GM19043 (cell line): ENCODE measurements around the gene WDR7.

Experiments
- ATAC-seq: cut with Tn5 transposase; IDR thresholded peaks from one replicate; pipeline ENCODE4 v1.9.1; 2021; ENCODE audit warnings: low read depth; ENCODE audit not compliant: unreplicated experiment

WDR7 gene

DNA sequence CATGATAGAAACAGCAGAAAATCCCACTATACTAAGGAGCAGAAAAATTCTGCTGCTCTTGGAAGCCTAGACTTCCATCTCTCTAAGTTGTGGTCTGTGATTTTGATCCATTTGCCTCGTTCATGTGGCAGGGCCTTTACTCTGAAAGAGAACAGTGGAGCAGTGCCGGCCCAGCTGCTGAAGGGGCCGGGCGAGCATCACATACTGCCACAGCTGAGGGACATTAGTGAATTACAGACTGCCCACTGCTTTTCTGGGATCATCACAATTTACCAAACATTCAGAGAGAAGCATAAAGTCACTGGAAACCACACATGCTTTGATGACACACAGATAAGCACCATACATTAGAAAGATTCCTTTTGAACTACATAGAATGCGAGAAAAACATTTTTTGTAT lies 278.7 kb downstream of the WDR7 start:
- ATAC-seq = no peak

DNA sequence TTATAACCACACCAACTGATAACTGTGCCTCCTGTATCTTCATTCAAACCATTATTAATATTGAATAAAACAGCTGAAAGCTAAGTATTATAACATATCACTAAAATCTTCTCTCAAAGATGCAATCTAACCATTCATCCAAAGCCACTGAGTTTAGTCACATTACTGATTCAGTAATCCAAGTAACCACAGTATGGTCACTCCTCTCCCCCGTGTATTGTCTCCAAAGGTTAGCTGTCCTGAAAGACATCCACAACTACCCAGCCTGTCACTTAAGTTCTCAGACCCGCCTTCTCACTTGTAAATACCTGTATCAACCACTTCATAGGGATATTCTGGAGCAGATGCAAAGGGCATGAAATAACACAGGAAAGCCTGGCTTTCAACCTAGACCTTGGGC lies 282.3 kb downstream of the WDR7 start:
- no peak for ATAC-seq

DNA sequence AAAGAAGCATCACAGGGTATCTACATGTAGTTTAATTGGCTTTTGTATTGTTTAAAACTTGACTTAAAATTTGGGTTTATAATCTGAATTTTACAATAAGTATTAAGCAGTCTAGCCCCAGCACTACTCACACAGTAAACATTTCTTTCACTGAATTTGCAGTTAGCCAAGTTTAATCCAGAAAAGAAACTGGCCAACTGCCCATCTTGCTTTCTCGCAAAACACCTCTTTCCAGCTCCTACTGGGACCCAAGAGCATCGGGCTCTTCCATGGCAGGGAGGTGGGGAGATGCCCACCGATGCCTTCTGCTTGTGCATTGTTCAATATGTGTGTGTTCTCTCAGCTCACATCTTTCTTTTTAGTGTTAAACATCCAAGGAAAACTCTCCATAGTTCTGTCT lies 283.0 kb downstream of the WDR7 start:
- no peak for ATAC-seq

DNA sequence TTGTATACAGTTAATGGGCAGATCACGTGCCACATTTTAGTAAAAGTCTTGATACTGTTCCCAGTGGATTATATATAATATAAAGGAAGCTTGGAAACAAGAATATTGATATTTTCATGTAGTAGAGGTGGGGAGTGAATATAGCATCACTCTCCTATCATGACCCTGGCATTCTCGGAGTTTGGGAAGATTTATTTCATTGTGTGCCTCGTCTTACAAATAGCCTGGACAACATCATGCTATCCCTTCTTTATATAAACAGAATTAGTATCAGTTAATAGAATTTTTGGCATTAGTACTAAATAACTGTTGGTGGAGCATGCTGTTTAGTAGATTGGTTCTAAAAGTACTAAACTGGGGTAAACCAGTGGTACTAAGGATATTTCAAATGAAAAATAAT lies 283.7 kb downstream of the WDR7 start:
- no peak for ATAC-seq

DNA sequence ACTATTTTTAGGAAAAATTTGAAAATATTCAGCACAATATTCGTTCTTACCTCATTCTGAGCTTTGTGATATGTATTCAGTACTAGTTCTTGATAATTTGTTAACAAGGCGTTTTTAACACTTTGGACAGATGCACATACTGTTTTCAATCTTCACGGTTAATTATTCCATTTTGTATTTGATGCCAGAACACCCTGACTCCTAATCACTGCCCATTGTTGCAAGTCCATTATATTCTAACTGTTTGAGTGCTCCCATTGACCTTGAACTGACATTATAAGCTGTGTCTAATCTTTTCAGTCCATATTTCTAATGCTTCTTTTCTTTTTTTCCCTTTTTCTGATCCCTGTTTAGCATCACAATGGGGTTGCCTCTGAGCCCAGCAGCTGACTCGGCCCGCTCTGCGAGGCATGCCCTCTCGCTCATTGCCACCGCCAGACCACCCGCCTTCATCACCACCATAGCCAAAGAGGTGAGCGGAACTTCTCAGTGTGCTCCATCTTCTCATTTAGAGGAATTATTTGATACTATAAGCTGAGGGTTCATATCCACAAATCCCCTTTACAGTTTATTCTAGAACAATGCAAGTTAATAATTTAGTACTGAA lies 284.4 kb downstream of the WDR7 start:
- no peak for ATAC-seq

DNA sequence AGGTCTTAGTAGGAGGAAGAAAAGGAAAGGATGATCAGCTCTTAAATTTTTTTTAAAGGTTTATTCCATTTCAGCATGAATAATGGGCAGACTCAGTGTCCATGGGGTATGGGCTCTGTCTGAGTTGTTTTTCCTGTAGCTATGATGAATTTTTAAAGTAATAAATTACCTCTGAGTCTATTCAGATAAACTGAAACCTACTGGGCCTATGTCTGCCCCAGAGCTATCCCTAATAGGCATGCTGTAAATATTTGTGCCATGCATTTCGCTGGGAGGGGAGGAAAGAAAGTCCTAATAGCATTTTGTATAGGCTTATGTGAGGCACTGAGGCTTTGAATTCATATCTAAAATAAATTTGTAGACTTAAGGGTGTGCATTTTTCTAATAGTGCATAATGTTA lies 285.3 kb downstream of the WDR7 start:
- ATAC-seq = no peak

DNA sequence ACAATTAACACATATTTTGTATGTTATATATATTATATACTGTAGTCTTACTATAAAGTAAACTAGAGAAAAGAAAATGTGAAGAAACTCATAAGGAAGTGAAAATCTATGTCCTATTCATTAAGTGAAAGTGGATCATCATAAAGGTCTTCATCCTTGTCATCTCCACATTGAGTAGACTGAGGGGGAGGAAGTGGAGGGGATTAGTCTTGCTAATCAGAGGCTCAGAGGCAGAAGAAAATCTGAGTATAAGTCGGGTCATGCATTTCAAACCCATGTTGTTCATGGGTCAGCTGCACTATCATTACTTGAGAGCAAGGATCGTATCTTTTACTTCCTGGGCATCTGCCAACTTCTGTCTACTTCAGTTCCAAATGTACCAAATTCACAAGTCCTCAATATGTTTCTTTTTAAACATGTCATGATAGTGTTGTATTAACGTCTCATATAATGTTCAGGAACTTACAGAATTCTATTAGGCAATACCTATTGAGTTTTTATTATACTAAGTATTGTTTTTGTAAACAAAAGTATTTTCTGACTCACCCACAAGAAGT lies 286.8 kb downstream of the WDR7 start:
- no peak for ATAC-seq

DNA sequence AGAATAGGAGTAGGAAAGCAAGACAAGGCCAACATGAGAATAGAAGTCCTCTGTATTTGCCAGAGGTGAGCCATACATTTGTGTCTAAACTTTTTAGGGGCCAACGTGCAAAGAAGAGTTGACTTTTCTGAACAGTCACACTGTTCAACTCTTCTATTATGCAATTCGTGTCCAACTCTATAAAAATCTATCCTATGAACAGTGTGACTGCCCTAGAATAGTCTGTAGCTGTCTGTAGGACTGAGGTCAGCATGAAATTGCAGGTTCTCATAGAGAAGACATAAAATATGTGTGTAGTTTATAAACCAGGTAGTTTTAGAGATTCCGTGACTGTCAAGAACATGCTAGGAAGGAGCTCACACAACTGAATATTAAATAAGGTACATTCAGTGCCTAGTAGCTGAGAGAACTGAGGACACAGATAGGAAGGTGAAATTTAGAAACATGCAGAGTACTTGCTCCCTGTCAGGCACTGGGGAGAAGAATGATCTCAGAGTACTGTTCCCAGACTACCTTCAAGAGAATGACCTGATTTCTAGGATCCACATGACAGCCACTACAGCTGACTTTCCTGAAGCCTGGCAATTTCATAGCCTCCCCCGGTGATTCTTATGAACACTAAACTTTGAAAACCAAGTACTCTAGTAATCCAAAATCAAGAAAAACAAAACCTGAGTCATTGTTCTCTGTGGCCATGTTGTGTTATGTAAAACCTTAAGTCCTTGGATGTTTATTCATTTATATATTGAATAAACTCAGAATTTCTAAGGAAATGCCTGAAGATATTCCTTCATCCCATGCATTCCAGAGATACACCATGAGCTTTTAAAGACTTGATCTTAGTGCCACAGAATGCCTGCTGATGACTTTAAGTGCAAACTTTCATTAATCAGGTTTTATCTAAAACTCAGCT lies 294.3 kb downstream of the WDR7 start:
- no peak for ATAC-seq

DNA sequence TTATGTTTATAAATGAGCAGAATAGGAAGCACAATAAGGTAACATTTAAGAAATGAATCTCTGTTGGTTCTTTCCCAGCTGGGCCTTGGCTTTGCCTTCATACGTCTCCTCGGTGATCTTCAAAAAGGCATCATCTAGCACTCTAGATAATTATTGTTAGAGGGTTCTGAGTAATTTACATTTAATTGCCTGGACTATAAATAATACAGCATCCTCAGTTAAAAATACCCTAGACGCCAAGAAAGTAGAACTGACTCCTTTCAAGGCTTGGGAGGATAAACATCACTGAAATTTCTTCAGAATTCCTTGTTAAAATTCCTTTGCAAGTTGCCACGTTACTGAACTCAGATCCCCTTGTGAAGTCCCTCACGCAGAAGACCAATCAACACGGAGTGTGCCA lies 296.1 kb downstream of the WDR7 start:
- no peak for ATAC-seq

DNA sequence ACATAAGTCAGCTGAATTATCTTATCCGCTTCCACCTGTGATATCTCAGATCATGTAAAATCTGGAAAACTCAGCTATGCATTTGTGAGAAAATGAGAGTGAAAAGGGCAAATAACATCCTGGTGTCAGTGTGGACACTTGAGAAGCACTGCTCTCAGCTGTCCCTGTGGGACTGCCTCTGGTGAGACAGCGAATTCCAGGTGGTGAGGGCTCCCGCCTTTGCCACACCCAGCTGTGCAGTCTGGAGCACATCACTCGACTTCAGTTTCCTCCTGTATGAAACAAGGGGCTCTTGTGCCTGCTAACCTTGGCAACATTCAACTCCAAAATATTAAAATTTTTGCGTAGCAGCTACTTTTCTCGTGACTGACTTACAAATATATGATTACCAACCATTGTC lies 300.9 kb downstream of the WDR7 start:
- ATAC-seq = no peak

DNA sequence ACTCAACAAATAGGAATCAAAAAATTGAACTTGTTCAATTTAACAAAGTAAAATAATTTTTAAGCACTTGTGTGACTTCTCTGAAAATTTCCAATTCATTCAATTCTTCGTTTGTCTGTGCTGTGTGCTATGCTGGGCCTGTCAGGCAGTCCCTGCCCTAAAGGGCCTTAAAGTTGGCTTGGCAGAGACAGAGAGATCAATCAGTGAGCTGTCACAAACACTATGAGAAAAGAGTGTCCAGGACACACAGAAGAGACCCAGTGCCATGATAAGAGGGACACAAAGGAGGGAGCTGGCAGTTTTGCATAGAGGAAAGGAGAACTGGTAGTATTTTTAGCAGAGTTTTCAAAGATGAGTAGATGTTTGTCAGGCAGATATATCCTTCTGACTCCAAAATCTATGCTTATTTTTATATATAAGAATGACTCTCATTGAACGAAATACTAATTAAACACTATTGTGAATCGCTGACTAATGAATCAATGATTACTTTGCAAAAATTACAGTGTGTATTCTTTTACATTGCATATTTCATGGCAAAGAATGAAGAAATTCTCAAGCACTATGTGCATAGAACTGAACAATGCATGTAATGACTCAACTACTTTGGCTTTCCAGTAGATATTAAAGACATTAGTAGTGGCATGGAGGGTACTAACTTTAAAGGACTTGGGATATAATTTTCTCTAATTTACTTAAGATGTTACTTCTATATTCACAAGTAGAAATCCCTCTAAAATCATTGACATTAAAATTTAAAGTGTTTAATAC lies 302.5 kb downstream of the WDR7 start:
- ATAC-seq = no peak

DNA sequence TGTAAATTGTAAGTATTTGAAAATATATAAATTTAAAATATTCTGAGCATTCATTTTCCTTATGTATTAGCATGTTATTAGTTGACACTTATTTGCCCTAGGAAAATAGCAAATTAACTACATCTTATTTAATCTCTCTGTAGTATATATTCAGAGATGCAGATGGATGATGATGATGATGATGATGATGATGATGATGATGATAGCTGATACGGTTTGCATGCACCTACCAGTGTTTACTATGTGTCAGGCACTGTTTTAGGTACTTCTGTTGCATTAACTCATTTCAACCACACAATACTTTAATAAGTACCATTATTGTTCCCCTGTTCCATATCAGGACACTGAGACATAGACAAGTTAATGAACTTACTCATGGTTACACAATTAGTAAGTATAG lies 304.3 kb downstream of the WDR7 start:
- no peak for ATAC-seq

DNA sequence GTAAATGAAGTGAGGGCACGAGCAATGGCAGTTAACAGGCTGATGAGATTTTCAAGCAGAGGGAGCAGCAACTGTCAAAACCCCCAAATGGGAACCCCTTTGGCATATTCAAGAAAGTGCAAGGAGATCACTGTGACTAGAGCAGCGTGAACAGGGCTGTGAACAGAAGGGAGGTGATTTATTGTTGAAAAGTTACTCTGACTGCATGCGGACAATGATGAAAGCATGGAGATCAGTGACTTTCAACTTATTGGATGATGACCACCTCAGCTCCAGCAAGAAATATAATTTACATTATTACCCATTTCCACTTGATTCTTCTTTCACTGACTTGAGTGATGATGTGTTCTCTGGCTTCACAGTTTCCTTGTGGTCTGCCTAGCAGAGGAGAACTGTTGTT lies 308.0 kb downstream of the WDR7 start:
- no peak for ATAC-seq

DNA sequence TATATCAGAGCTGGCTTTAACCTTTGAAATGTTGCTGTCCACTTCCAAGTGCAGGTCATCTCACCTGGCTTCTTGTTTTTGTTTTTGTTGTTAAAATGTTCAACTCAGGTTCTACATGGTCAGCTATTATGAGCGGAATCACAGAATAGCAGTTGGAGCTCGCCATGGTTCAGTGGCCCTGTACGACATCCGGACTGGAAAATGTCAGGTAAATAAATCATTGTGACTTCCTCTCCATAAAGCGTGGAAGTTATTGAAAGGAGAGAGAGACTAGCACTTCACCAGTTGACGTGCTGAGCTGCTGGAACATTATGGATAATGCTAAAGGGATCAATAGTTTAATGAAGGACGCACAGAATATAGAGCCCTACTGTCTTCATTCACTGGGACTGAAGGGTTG lies 311.2 kb downstream of the WDR7 start:
- ATAC-seq = no peak

DNA sequence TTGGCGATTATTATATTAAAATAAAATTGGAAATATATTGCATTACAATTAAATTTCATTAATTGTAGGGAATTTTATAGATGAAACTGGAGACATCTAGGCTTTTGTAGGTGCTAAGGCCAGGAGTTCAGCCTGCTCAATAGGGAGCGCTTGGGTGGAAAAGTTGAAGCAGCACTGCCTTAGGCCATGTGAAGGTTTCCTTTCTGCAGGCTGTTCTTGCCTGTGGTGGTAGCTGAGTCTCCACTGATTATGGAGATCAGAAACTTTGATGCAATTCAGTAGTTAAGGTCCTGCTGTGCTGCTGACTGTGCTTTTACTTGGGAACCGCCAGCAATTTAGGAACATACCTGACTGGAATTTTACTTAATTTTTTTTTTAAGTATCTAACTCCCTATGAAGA lies 315.9 kb downstream of the WDR7 start:
- no peak for ATAC-seq

DNA sequence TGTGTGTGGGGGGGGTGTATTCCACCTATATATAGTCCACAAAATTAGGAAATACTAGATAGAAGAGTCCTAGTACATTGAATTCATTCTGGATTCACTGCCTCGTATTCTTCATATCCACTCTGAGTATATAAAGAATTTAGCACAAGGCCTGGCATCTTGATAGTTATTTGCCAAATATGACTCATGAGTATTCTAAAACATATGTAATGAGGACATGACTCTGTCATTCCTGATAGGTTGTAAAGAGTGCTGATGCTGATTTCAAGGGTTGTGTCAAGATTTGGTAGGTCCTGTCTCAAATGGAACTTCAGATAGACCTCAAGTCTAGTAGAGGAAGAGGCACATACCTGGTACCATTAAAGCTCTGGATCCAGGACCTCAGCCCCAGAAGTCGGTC lies 322.3 kb downstream of the WDR7 start:
- no peak for ATAC-seq

DNA sequence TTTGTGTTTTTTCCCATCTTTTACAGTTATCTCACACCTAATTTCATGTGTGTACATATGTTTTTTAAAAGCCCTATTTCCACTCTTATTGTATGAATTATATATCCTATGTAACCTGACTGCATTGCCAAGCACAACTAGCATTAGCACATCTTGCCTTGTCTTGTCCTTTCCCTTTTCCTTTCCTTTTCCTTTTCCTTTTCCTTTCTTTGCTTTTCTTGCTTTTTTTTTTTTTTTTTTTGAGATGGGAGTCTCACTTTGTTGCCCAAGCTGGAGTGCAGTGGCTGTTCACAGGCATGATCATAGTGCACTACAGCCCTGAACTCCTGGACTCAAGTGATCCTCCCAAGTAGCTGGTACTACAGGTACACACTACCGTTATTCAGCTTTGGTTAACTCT lies 323.0 kb downstream of the WDR7 start:
- no peak for ATAC-seq

DNA sequence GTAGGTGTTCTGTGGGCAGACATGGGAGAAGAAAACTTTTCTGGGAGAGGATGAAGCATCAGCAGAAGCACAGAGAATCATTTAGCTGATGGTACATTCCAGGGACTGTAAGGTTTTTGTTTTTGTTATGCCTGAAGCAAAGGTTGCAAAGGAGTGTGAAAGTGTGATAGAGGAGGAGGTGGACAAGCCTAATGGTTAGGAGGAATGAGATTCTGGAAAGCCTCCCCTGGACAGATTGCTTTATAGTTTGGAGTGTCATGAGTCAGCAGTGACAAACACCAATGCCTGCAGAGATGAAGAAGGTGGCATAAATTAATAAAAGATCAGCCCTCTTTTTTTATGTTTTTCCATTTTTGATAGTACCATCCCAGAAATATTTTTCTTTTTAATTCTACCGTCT lies 324.1 kb downstream of the WDR7 start:
- no peak for ATAC-seq

DNA sequence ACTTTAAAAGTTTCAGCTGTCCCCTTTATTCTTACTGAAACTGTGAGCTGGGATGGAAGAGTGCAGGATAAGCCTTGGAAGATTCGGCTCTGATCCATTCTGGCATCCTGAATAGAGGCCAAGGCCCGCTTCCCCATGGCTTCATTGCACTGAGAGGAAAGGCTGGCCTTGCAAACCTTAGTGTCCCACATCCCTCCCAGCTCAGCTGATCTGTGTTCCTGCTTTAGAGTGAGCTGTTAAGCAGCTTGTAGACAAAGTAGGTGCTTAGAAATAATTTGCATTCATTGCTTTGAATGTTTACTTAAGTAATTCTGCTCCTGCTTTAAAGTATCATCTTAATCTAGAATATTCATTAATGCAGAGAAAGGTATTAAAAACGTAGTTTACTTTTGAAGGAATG lies 326.1 kb downstream of the WDR7 start:
- no peak for ATAC-seq

DNA sequence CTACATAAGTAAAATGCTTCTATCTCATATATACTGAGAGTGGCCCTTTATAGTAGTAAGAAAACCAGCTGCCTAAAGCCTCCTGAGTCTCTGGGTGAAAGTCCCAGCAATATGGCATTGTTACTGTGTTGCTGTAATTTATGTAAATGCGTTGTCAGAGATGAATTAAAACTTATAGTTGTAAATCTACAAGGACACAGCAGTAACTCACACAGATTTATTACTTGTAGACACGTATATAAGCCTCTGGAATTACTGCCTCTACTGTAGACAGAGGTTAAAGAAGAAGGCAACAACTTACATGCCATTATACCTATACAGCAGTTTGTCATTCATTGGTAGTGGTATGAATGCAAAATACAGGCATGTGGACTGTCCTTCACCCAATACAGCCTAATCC lies 326.6 kb downstream of the WDR7 start:
- no peak for ATAC-seq

DNA sequence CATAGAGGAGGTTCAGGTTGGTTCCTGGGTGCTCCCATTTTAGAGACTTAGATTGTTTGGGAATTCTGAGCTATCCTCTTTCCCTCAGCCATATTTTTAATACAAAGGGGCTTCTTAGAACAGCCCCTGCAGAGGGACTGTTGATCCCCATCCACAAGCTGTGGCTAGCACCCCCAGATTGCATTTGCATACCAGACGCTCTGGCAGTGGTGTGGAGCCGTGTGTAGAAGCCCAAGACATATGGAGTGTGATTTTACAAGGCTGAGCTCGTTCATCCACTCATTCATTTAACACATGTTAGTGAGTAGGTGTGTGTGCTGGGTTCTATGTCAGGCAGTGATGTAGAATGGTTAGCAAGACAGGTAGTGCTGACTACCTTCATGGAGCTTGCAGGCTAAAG lies 329.0 kb downstream of the WDR7 start:
- no peak for ATAC-seq
